Erythroblast (primary cell): Measurements from ENCODE around the gene MYH10.

Experiments
- DNase-seq, 2 experiments: peaks; one replicate each; lab custom pipeline; 2025; lab: John Stamatoyannopoulos, UW
- GATA1 ChIP-seq: IDR thresholded peaks from 2 replicates; pipeline ENCODE4 v1.6.1; 2011; ENCODE audit warnings: low read depth, mild to moderate bottlenecking, control low read depth, low read length, moderate library complexity
- POLR2A ChIP-seq: IDR thresholded peaks from 2 replicates; pipeline ENCODE4 v1.6.1; 2011; ENCODE audit warnings: mild to moderate bottlenecking, low read length

MYH10 gene

GRCh38 chr17:8659758-8660410 is 29.4 kb upstream of the MYH10 start:
- no peak for DNase-seq
- TF ChIP-seq POLR2A (no peak), GATA1 (no peak)

GRCh38 chr17:8658810-8659209 is 28.3 kb upstream of the MYH10 start:
- DNase-seq = no peak
- TF ChIP-seq POLR2A (no peak), GATA1 (no peak)

DNA sequence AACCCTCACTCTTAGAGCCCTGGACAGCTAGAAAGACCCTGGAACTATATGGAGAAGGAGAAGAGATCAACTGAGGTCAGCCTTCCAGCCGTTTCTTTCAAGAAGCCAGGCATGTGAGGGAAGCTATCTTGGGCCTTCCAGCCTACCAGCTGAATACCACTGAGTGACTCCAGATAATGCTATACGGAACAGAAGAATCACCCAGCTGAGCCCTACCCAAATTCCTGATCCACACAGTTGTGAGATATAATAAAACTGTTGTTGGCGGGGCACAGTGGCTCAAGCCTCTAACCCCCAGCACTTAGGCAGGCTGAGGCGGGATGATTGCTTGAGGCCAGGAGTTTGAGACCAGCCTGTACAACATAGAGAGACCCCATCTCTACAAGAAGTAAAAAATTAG is 26.2 kb upstream of the MYH10 start:
- DNase-seq = no peak
- TF ChIP-seq GATA1 (no peak), POLR2A (no peak)

GRCh38 chr17:8654822-8655221 is 24.3 kb upstream of the MYH10 start:
- no peak for DNase-seq
- TF ChIP-seq POLR2A (no peak), GATA1 (no peak)

GRCh38 chr17:8651013-8651412 is 20.5 kb upstream of the MYH10 start:
- DNase-seq = peak in 1 of 2 experiments; percentile 29
- TF ChIP-seq POLR2A = no peak

DNA sequence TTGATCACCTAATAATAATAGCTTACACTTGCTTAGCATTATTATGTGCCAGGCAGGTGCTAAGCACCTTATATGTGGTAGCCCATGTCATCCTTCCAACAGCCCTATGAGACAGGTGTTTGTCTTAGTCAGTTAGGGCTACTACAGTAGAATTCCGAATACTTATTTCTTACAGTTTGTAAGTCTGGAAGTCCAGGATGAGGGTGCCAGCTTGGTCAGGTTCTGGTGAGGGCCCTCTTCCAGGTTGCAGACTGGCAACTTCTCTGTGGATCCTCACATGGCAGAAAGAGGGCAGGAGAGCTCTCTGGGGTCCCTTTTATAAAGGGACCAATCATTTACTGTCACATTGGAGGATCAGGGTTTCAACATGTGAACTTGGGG is 19.6 kb upstream of the MYH10 start:
- no peak for TF ChIP-seq GATA1
- no peak for TF ChIP-seq POLR2A
- no peak for DNase-seq

DNA sequence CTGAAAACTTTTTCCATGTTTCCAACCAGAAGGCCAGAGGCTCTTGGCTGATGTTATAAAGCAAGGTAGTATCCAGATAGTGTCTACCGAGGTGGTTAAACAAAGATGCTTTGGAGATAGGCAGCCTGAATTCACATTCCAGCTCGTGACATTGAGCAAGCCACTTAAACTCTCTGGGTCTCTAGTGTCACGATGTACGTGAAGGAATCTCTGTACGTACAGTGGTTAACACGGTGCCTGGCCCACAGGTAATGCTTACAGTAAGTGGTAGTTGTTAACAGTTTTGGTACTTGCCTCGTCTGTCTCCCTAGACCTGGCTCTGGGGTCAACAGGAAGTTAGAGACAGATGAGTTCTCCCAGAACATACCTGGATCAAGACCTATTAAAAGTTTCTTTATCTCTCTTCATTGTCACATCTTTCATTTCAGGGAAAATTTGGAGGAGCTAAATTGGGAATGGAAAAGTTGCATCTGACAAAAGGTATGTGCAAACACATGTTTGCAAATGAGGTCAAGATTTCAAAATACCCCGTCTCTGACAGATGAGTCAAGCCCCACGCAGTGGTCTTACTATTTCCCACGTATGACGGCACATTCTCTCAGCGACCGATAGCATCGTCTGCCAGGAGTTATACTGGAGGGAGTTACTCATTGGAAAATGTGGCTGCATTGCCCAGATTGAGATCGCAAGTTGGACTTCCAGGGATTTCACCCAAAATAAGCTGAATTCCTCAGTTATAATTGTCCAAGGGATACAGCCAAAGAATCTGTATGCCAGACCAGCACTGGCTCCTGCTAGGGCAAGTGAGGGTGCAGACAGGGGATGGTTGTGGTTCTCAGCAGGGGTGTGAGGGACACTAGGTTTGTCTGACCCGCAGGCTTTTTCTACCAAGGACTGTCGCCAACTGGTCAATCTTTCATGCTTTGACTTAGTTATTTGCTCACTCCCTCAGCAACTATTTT is 18.9 kb upstream of the MYH10 start:
- DNase-seq = no peak
- TF ChIP-seq POLR2A (no peak), GATA1 (no peak)

DNA sequence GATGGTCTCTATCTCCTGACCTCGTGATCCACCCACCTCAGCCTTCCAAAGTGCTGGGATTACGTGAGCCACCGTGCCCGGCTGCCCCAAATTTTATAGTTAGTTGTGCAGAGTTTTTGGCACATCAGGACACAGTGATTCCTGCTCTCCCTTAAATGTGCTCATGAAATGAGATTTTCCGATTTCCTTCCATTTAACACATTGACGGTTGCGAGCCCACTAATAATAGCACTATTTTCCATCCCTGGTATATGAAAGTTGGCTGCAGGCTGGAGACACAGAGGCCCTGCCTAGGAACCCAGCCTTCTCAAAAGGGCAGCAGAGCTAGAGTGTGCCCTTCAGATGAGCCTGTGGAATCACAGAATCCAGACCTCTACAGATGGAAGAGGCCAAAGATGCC is 17.4 kb upstream of the MYH10 start:
- DNase-seq = no peak
- TF ChIP-seq POLR2A (no peak), GATA1 (no peak)

DNA sequence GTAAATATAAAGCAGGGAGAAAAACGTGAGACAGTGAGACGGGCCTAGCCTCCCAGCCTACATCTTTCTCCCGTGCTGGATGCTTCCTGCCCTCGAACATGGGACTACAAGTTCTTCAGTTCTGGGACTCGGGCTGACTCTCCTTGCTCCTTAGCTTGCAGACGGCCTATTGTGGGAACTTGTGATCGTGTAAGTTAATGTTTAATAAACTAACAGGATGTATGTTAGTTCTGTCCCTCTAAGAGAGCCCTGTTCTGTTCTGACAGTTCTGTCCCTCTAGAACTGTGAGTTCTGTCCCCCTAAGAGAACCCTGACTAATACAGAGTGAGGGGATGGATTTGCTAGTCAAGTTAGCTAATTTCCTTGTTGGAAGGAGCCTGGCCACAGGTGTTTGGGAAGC is 16.7 kb upstream of the MYH10 start:
- no peak for DNase-seq
- TF ChIP-seq POLR2A = no peak
- TF ChIP-seq GATA1 = no peak

DNA sequence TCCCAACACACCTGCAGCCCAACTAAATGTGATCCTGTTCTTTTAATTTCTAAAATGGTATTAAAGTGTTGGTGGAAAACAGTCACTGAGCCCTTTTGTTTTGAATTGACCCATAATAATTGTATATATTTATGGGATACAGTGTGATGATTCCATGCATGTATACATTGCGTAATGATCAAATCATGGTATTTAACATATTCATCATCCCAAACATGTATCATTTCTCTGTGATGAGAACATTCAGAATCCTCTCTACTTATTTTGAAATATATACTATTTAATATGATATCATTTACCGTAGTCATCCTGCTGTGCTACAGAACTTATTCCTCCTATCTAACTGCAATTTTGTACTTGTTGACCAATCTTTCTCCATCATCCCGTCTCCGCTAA is 14.0 kb upstream of the MYH10 start:
- DNase-seq = no peak
- TF ChIP-seq POLR2A (no peak), GATA1 (no peak)

- TF ChIP-seq POLR2A (no peak), GATA1 (no peak)
- no peak for DNase-seq
These were observed 13.5 kb upstream of the MYH10 start for GRCh38 chr17:8643855-8644506.

GRCh38 chr17:8639709-8640108 is 9.2 kb upstream of the MYH10 start:
- DNase-seq = no peak
- TF ChIP-seq POLR2A = no peak
- no peak for TF ChIP-seq GATA1

DNA sequence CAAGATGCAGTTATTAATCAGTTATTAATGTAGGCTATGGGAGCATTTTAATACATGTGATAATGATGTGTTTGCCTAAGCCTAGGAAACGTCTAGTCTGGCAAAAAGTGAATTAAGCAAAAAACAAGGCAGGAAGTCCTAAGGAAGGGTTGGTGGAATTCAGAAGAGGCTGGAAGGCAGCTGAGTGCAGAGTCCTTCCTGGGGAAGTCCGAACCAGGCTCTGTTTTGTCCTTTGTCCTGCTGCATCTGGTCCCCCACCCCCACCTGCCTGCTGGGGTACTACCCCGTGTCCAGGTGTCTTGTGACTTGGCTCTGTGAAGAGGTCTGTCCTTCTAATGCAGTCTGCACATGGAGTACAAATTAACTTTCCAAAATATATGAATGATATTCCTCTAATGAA is 1.5 kb upstream of the MYH10 start:
- no peak for TF ChIP-seq GATA1
- TF ChIP-seq POLR2A = no peak
- DNase-seq = no peak

DNA sequence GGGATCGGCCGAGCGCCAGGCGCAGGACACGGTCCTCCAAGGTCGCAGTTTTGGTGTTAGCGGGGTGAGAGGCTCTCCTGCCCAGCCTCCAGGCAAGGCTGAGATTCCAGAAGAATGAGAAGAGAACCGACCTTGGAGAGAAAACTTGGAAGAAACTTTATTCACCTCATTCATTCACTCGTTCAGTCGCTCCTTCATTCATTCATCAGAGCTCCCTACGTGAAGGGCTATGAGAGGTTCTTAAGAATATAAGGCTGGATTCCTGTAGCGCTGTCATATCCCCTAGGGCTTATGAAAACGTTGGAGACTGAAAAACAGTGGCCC is 991 bp upstream of the MYH10 start:
- DNase-seq = no peak
- no peak for TF ChIP-seq POLR2A
